ENCODE results near the gene PRKCE. TPM values are rescaled to one million over a fixed set of nuclear protein-coding genes. Genes with fewer than 3 reads are reported as not detected.

PRKCE gene
- total RNA-seq, 2 donors from 2014 or later, result 5.8 to 18.1 TPM

DNA sequence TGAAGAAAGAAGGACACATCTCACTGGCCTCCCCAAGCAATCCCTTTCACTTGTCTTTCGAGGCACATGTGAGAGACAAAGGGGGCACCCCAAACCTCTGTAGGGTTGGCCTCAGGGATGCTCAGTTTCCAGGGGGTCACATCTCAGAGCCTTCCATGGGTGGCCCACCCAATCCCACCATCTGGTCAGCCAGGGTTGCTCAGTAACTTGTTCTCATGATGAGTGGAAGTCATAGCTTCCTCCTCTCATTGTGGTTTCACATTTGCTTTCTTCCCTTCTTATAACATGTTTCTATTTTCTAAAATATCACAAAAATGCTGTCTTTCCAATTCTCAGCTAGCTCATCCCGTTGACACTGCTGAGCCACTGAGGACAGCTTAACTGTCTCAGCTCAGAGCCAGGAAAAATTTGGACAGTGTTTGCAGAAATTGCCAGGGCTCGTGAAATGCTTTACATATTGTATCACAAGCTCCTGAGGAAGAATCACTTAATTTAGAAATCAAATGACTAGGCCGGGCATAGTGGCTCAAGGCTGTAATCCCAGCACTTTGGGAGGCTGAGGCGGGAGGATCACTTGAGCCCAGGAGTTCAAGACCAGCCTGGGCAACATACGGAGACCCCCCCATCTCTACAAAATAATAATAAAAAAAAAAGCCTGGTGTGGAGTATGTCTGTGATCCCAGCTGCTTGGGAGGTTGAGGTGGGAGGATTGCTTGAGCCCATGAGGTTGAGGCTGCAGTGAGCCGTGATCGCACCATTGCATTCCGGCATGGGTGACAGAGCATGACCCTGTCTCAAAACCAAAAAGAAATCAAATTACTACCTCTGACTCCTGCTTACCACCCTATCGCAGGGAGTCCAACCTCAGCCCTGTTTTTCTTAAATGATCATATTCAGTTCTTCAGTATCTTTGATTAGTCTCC lies 129.3 kb downstream of the PRKCE start:
- Histone ChIP-seq H3K9me3 (no peaks in the 10 kb centered on the region), H3K27me3 (replicated peaks; ENCODE audit: insufficient read depth) (no peaks in the 10 kb centered on the region), H3K36me3 (no peaks in the 10 kb centered on the region), H3K4me1 (ENCODE audit: control insufficient read depth in 1 of 2, low read depth in 2 of 2) (no peaks in the 10 kb centered on the region), H3K4me3 (no peak overlapping the region), H3K27ac (no peak overlapping the region)
- DNase-seq (ENCODE audit: low spot score) (no peak), ATAC-seq (ENCODE audit: insufficient number of reproducible peaks, low FRiP score, low read depth) (no peak)
- TF ChIP-seq, protein P1, sequence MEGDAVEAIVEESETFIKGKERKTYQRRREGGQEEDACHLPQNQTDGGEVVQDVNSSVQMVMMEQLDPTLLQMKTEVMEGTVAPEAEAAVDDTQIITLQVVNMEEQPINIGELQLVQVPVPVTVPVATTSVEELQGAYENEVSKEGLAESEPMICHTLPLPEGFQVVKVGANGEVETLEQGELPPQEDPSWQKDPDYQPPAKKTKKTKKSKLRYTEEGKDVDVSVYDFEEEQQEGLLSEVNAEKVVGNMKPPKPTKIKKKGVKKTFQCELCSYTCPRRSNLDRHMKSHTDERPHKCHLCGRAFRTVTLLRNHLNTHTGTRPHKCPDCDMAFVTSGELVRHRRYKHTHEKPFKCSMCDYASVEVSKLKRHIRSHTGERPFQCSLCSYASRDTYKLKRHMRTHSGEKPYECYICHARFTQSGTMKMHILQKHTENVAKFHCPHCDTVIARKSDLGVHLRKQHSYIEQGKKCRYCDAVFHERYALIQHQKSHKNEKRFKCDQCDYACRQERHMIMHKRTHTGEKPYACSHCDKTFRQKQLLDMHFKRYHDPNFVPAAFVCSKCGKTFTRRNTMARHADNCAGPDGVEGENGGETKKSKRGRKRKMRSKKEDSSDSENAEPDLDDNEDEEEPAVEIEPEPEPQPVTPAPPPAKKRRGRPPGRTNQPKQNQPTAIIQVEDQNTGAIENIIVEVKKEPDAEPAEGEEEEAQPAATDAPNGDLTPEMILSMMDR (IDR thresholded peaks at IDR 0.05), result no peak

DNA sequence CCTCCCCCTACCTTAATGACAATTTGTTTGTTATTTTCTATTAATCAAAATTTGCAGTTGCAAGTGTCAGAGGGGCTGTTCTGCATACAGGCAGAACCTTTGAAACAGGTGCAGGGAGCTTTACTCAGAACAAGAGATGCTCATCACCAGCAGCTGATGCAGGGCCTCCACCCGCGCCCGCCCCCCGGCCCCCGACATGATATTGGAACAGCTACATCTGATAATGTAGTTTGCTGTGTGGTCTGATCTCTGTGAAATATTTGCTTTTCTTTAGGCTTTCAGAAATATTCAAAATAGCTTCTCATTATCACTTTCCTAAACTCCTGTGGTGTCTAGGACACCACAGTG lies 130.0 kb downstream of the PRKCE start:
- TF ChIP-seq, protein P1 (IDR thresholded peaks at IDR 0.05), result no peak
- Histone ChIP-seq H3K9me3 (no peaks in the 10 kb centered on the region), H3K4me1 (ENCODE audit: control insufficient read depth in 1 of 2, low read depth in 2 of 2) (no peaks in the 10 kb centered on the region), H3K27ac (no peak overlapping the region), H3K36me3 (no peaks in the 10 kb centered on the region), H3K4me3 (no peak overlapping the region), H3K27me3 (replicated peaks; ENCODE audit: insufficient read depth) (no peaks in the 10 kb centered on the region)
- ATAC-seq (ENCODE audit: insufficient number of reproducible peaks, low FRiP score, low read depth), result no peak
- no peak for DNase-seq (ENCODE audit: low spot score)

DNA sequence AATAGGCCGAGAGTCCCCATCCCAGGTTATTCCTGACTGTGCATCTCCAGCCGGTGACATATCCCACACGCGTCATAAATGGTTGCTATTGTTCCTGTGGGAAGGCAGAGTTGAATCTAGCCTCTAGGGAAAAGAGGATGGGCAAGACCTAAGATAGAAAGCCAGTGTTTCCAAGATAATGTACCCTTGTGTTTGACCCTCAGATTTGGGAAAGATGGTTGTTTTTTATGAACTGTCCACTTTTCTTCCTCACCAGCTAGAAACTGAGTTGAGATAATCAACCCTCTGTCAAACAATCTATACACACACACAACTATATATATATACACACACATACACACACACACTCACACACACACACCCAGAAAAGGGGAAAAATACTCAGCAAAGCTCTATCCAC lies 131.0 kb downstream of the PRKCE start:
- Histone ChIP-seq H3K9me3 (no peaks in the 10 kb centered on the region), H3K36me3 (no peaks in the 10 kb centered on the region), H3K4me3 (no peak overlapping the region), H3K27me3 (replicated peaks; ENCODE audit: insufficient read depth) (no peaks in the 10 kb centered on the region), H3K27ac (no peak overlapping the region), H3K4me1 (ENCODE audit: control insufficient read depth in 1 of 2, low read depth in 2 of 2) (no peaks in the 10 kb centered on the region)
- DNase-seq (ENCODE audit: low spot score) (no peak), ATAC-seq (ENCODE audit: insufficient number of reproducible peaks, low FRiP score, low read depth) (no peak)
- TF ChIP-seq, protein P1 (IDR thresholded peaks at IDR 0.05), result no peak

DNA sequence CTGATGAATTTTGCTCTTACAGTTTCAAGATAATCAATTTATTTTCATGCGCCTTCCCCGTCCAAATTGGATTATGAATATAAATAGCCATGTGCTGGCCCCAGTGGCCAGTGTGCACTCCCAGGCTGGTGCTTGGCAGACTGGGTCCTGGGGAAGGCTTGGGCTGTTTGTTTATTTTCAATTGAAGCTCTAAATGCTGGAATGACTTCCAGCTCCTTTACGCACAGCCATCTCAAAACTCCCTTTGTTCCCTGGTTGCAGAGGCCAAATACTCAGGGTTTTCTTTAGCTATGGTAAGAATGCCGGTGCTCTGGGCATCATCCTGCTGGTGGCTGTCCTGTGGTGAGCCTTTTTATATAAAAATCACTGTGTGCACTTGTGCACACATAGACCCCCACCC lies 131.5 kb downstream of the PRKCE start:
- no peak for DNase-seq (ENCODE audit: low spot score)
- ATAC-seq (ENCODE audit: insufficient number of reproducible peaks, low FRiP score, low read depth), result no peak
- H3K9me3 ChIP-seq, result no peaks in the 10 kb centered on the region
- H3K27me3 ChIP-seq (replicated peaks; ENCODE audit: insufficient read depth), result no peaks in the 10 kb centered on the region
- H3K4me3 ChIP-seq, result no peak overlapping the region
- H3K27ac ChIP-seq, result no peak overlapping the region
- TF ChIP-seq, protein P1 (IDR thresholded peaks at IDR 0.05), result no peak
- H3K36me3 ChIP-seq, result no peaks in the 10 kb centered on the region
- no peaks in the 10 kb centered on the region for H3K4me1 ChIP-seq (ENCODE audit: control insufficient read depth in 1 of 2, low read depth in 2 of 2)

DNA sequence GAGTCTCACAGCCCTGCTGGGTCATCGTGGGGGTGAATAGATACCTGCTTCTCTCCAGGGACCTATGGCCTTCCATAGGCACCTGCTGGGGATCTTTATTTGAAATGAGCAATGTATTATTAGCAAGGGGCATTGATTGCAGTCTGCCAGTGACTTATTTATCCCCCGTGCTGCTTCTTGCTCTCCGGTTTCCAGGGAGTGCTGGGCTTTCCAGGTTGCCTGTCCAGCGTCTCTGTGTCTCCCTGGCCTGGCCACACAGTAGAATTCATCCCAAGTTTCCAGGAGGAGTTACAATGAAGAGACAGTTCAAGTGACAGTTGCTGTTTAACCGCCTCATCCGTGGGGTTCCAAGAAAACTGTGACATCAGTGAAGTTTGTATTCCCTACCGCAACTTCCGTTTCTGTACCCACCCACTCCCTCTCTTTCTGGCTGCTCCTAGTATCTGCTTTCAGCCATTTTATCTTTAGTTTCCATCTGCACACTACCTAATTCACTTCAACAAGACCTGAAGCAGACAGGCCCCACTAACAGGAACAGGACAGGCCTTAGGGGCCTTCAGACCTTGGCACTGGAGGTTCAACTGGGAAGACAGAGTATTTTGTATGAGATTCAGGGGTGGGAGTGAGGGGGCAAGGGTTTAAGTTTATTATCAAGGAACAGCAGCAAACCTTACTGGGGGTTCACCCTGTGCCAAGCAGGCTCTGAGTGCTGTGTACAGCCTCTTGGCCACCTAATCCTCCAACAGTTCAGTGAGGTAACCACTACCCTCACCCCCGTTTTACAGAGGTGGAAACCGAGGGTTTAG lies 134.8 kb downstream of the PRKCE start:
- ATAC-seq (ENCODE audit: insufficient number of reproducible peaks, low FRiP score, low read depth), result no peak
- H3K27ac ChIP-seq, result no peak overlapping the region
- no peaks in the 10 kb centered on the region for H3K36me3 ChIP-seq
- no peak for DNase-seq (ENCODE audit: low spot score)
- TF ChIP-seq, protein P1 (IDR thresholded peaks at IDR 0.05), result no peak
- no peaks in the 10 kb centered on the region for H3K27me3 ChIP-seq (replicated peaks; ENCODE audit: insufficient read depth)
- H3K9me3 ChIP-seq, result no peaks in the 10 kb centered on the region
- no peaks in the 10 kb centered on the region for H3K4me1 ChIP-seq (ENCODE audit: control insufficient read depth in 1 of 2, low read depth in 2 of 2)
- H3K4me3 ChIP-seq, result no peak overlapping the region
